ENCODE data around the gene UGT2A2.
A peak's percentile ranks its signal among the peaks of the same experiment; 100 is the strongest.
"Not testable (repeated sequence)": the region's sequence is repeated elsewhere in the genome, so short reads cannot be mapped to it uniquely, and the experiment has no call there.

The UGT2A2 gene

GRCh38 chr4:69639542-69639941 lies at the start of gene UGT2A2:
UGT2A2 (minus strand) TSS chr4:69639642; CDS start chr4:69639640, 2 bp downstream.
- no peak for DNase-seq (ENCODE audit: low spot score)

GRCh38 chr4:69684804-69685203 lies 45.4 kb upstream of the UGT2A2 start:
- DNase-seq (ENCODE audit: low spot score) = no peak

- no peak for DNase-seq (ENCODE audit: low spot score)
Measured at GRCh38 chr4:69668680-69669079, 29.2 kb upstream of the UGT2A2 start.

DNA sequence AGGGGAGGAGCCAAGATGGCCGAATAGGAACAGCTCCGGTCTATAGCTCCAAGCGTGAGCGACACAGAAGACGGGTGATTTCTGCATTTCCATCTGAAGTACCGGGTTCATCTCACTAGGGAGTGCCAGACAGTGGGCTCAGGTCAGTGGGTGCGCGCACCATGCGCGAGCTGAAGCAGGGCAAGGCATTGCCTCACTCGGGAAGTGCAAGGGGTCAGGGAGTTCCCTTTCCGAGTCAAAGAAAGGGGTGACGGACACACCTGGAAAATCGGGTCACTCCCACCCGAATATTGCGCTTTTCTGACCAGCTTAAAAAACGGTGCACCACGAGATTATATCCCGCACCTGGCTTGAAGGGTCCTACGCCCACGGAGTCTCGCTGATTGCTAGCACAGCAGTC lies 24.6 kb upstream of the UGT2A2 start:
- DNase-seq (ENCODE audit: low spot score) = not testable (repeated sequence)

DNA sequence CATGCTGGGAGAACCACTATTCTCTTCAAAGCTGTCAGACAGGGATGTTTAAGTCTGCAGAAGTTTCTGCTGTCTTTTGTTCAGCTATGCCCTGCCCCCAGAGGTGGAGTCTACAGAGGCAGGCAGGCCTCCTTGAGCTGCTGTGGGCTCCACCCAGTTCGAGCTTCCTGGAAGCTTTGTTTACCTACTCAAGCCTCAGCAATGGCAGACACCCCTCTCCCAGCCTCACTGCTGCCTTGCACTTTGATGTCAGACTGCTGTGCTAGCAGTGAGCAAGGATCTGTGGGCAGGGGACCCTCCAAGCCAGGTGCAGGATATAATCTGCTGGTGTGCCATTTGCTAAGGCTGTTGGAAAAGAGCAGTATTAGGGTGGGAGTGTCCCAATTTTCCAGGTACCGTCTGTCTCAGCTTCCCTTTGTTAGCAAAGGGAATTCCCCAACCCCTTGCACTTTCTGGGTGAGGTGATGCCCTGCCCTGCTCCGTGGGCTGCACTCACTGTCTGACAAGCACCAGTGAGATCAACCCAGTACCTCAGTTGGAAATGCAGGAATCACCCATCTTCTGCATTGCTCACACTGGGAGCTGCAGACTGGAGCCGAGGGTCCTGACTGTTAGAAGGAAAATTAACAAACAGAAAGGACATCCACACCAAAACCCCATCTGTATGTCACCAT lies 21.8 kb upstream of the UGT2A2 start:
- DNase-seq (ENCODE audit: low spot score) = not testable (repeated sequence)

- no peak for DNase-seq (ENCODE audit: low spot score)
Measured at GRCh38 chr4:69658133-69658532, 18.7 kb upstream of the UGT2A2 start.

DNA sequence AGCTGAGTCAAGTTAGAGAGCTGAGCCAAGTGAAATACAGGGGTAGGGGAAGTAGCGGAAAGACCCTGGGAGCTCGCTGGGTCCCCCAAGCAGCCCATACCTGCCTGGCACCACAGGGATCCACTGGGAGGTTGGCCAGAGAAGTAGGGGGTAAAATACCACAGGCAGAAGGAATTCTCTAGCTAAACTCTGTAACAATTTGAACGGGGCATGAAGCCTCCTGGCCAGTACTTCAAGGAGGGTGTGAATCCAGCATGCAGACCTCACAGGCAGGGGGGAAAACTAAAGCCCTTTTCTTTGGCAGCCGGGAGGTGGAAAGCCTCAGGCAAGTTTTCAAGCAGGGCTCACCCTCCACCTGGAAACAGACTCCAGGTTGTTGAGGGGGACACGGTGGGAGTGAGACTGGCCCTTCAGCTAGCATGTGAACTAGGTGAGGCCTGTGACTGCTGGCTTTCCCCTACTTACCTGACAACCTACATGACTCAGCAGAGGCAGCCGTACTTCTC lies 17.3 kb upstream of the UGT2A2 start:
- no peak for DNase-seq (ENCODE audit: low spot score)

DNA sequence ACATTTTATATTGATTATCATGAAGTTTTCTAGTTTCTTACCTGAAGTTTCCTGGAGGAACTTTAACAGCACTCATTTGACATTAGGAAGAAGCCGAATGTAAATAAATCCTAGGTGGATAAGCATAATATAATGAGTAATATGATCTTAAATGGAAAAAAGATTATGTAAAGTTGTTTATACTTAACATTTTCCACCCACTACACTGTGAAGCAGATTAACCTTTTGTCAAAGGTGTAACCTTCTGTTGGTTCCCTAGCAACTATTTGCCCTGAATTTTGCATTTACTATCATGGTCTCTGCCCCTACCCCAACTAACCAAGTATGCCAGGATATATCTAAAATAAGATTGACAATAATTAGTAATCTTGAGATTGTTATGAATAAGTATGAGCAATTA lies 13.7 kb upstream of the UGT2A2 start, which contains the start of gene UGT2A1:
Gene UGT2A1, minus strand, starts transcription at position 101 of the 400 bp plus-strand sequence. CDS start 5,603 bp downstream, outside the sequence.
- DNase-seq (ENCODE audit: low spot score) = no peak

GRCh38 chr4:69650872-69651271 lies 11.4 kb upstream of the UGT2A2 start:
- no peak for DNase-seq (ENCODE audit: low spot score)

- no peak for DNase-seq (ENCODE audit: low spot score)
Measured at GRCh38 chr4:69649629-69650028, 10.2 kb upstream of the UGT2A2 start.

DNA sequence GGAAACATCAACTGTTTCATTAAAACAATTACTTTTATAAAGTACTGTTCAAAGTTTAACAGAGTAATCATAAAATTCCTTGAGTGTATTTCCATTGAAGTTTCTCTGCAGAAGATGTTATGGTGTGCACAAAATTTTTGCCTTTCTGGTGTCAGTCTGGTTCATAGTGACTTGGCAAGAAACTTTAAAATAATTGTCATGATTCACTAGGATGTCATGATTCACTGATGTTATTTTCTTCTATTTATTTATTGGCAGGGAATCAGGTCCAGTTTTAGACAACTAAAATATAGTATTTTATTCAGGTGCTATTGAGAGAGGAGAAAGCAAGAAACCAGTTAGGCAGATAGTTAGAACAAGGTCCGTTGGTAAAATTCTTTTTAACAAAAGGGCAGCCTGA lies 9.8 kb upstream of the UGT2A2 start:
- DNase-seq (ENCODE audit: low spot score) = no peak

GRCh38 chr4:69642961-69643360 lies 3.5 kb upstream of the UGT2A2 start:
- DNase-seq (ENCODE audit: low spot score) = no peak

DNA sequence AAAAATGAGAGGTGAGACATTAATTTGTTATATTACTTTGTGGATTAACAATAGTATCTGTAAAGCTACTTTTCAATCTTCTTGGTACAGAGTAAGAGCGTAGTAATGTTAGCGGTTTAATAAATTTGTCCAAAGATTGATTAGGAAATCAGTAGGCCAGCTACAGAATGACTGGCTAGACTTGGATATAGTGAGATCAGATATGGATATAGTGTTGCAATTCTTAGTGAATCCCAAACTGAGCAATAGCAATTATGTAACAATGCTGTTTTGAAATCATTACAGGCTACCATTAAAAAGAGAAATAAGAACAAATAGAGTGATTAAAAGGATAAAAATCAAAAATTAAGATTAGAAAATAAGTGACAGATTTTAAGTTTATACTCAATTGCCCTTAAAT lies 847 bp upstream of the UGT2A2 start:
- DNase-seq (ENCODE audit: low spot score) = no peak

DNA sequence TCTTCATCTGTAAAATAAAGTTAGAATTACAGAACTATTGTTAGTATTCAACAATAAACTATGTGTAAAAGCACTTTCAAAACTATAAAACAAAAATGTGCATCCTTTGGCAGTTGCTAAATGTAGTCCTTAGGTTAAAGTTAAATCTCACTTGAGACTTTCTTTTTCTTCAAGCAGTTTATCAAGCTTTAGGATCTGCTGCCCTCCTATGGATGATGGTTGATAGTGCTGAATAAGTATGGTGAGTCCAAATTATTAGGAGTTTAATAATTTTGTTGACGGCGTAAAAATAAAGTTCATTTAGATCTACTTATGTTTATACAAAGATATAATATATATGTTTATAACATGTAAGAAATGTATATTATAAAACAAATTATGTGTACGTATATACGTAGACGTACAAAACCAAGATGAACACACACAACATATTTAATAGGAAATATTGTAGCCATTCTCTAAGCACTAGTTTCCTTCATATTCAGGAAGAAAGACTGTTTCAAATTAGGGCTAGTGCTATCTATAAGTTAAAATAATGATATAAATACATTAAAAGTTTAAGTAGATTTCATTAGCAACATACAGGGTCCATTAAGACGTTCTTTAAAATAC lies 22.3 kb downstream of the UGT2A2 start:
- peak; percentile 58 for DNase-seq (ENCODE audit: low spot score)

DNA sequence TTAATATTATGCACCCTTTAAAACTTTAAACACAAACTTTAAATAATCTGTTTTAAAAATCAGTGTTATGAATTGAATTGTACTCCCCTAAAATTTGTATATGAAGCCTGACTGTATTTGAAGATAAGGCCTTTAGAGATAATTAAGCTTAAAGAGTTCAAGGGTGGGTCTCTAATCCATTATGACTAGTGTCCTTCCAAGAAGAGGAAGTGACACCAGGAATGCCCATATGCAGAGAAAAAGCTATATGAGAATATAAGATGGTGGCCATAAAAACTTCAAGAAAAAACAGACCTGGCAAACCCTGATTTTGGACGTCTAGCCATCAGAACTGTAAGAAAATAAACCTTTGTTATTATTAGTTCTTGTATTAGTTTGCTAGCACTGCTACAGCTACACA lies 29.0 kb downstream of the UGT2A2 start:
- no peak for DNase-seq (ENCODE audit: low spot score)

- DNase-seq (ENCODE audit: low spot score) = no peak
Measured at GRCh38 chr4:69601065-69601464, 38.4 kb downstream of the UGT2A2 start.

DNA sequence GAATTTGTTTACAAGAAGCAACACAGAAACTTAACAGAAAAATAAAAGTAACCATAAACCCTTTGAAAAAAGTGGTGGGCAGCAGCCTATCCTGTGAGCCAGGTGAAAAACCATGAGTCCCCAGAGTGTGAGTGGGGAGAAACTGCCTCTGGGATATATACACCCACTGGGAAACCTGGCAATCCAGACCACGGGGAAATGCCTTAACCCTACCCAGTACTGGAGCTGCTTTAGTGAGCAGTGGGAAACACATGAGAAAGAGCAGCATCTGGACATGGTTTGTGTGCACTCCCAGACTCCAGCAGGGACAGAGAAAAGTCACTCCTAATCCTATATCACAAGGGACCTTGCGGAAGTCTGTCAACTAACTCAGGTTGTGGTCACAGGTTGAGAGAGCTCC lies 39.4 kb downstream of the UGT2A2 start:
- no peak for DNase-seq (ENCODE audit: low spot score)

GRCh38 chr4:69594382-69594781 lies 45.1 kb downstream of the UGT2A2 start:
- DNase-seq (ENCODE audit: low spot score) = no peak

GRCh38 chr4:69591364-69591763 lies 48.1 kb downstream of the UGT2A2 start:
- peak; percentile 15 for DNase-seq (ENCODE audit: low spot score)

- DNase-seq (ENCODE audit: low spot score) = no peak
Measured at GRCh38 chr4:69589884-69590283, 49.6 kb downstream of the UGT2A2 start.

GRCh38 chr4:69584135-69584534 lies 55.3 kb downstream of the UGT2A2 start:
- no peak for DNase-seq (ENCODE audit: low spot score)

GRCh38 chr4:69583543-69583942 lies 55.9 kb downstream of the UGT2A2 start:
- DNase-seq (ENCODE audit: low spot score) = no peak

DNA sequence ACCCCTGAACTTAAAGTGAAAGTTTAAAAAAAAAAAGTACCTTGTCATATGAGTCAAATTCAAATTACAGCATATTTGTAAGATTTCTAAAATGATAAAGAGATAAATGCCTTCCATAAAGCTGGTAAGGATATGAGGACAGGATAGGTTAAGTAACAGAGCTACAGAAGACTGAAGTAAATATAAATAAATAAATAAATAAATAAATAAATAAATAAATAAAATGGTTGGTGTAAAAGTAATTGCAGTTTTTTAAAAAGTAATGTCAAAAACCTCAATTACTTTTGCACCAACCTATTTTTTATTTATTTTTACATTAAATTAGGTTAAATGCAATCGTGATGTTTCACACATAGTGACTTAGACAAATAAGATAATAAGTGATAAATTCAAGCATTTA lies 62.2 kb downstream of the UGT2A2 start:
- no peak for DNase-seq (ENCODE audit: low spot score)
